A204.1 (cell line): ENCODE measurements around the gene TPPP2.

Experiments
- FAIRE-seq: peaks from 2 replicates; lab custom pipeline; 2012; peaks lifted over from hg19 to GRCh38; lab: Jason Lieb, UNC

The TPPP2 gene

GRCh38 chr14:21077672-21078071, 47.7 kb downstream of the TPPP2 start:
- FAIRE-seq, result no peak

GRCh38 chr14:21078287-21078686, 48.3 kb downstream of the TPPP2 start:
- no peak for FAIRE-seq

- no peak for FAIRE-seq
Observed at GRCh38 chr14:21078726-21079125, 48.7 kb downstream of the TPPP2 start.

GRCh38 chr14:21081521-21082142, 51.6 kb downstream of the TPPP2 start:
- no peak for FAIRE-seq
